OCI-LY1 (cell line): ENCODE results near the gene CDC45.

Experiments used
- CTCF ChIP-seq: fragments of 200-600 bp; sonication (generic), shearing (Covaris generic); IDR thresholded peaks from 2 replicates; pipeline ENCODE4 v1.5.1; 2017; ENCODE audit warnings: mild to moderate bottlenecking, antibody characterized with exemption, low read length, moderate library complexity, mixed read lengths
- EZH2 ChIP-seq: fragments of 200-600 bp; sonication (generic), shearing (Covaris generic); IDR thresholded peaks from 2 replicates; pipeline ENCODE4 v1.8.0; 2017; ENCODE audit warnings: borderline replicate concordance, mixed run types, mild to moderate bottlenecking, antibody characterized with exemption, low read length, moderate library complexity, mixed read lengths

DNA sequence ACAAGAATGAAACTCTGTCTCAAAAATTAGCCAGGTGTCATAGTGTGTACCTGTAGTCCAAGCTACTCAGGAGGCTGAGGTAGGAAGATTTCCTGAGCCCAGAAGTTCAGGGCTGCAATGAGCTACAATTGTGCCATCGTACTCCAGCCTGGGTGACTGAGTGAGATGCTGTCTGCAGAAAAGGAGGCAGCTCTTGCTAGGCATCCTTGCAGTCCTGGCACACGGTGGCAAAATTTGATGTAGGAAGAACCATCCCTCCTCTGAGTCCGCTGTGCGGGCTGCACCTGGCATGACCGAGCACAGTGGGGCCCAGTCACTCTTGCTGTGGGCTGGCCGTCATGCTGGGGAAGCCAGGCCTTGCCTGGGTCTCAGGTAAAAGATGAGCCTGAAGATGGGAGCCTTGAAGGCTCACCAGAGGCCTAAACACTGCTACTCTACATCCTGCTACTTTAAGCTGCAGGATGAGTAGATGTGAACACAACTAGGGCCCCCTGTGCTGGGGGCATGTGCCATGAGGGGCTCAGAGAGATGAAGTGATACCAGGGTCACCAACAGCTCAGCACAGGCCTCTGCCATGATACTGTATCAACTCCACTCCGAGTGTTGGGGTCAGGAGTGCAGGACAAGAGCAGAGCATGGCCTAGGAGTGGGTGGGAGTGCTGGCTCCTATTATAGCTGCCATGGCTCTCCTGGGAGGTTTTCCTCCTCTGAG is 18.6 kb downstream of the CDC45 start:
- TF ChIP-seq CTCF (no peak), EZH2 (no peak)
